H1 (cell line): Measurements from ENCODE around the gene GTPBP1. TPM values are rescaled to one million over a fixed set of nuclear protein-coding genes. Genes with fewer than 3 reads are reported as not detected.

Source experiments
- CTCF ChIA-PET: fragments of 300-600 bp; sonication (Branson Sonifier 250); formaldehyde crosslinking; loops from one replicate; lab custom pipeline; 2021; ENCODE audit not compliant: partially characterized antibody; lab: Charles Lee
- POLR2A ChIA-PET: fragments of 300-600 bp; sonication (Branson Sonifier 250); formaldehyde crosslinking; loops from one replicate; lab custom pipeline; 2021; ENCODE audit warnings: inconsistent platforms; ENCODE audit not compliant: partially characterized antibody; lab: Charles Lee
- DNase-seq, 2 experiments: peaks; one replicate each; pipeline versions ENCODE4 v3.0.0 to v3.0.0-alpha.2; 2010 to 2022; ENCODE audit warnings: low spot score in 2 of 2, low read depth in 1 of 2, mixed read lengths in 1 of 2
- FAIRE-seq: peaks from 2 replicates; lab custom pipeline; 2011; peaks lifted over from hg19 to GRCh38; lab: Jason Lieb, UNC
- H2AFZ ChIP-seq: 2 replicates; pipeline ENCODE4 v1.8.1; 2012; ENCODE audit warnings: low read length, inconsistent platforms
- H2AK5ac ChIP-seq: 2 replicates; pipeline ENCODE4 v1.6.1; 2013; ENCODE audit warnings: low read depth, low read length
- H2BK120ac ChIP-seq: replicated peaks from 2 replicates; pipeline ENCODE3; 2013; ENCODE audit warnings: low read depth, low read length, inconsistent platforms
- H2BK12ac ChIP-seq: 2 replicates; pipeline ENCODE4 v1.6.1; 2013; ENCODE audit warnings: low read depth, low read length
- H2BK15ac ChIP-seq: 2 replicates; pipeline ENCODE4 v1.6.1; 2013; ENCODE audit warnings: low read length
- H2BK20ac ChIP-seq: 2 replicates; pipeline ENCODE4 v1.6.1; 2013; ENCODE audit warnings: low read length
- H2BK5ac ChIP-seq: 2 replicates; pipeline ENCODE4 v1.6.1; 2013; ENCODE audit warnings: low read depth, low read length
- H3K14ac ChIP-seq: 2 replicates; pipeline ENCODE4 v1.6.1; 2013; ENCODE audit warnings: inconsistent platforms; ENCODE audit not compliant: insufficient read length
- H3K18ac ChIP-seq: 2 replicates; pipeline ENCODE4 v1.6.1; 2013; ENCODE audit warnings: low read length; ENCODE audit errors: extremely low read depth
- H3K23ac ChIP-seq: 2 replicates; pipeline ENCODE4 v1.6.1; 2013; ENCODE audit warnings: inconsistent platforms; ENCODE audit not compliant: insufficient read length
- H3K23me2 ChIP-seq: 2 replicates; pipeline ENCODE4 v1.6.1; 2013; ENCODE audit warnings: low read depth, low read length
- H3K27ac ChIP-seq: 2 replicates; pipeline ENCODE4 v1.6.1; 2011; ENCODE audit warnings: low read depth, low read length, inconsistent platforms
- H3K27me3 ChIP-seq, 4 experiments: replicated peaks in 1 of 4; 1 replicate in 1 of 4; 2 replicates in 3 of 4; pipeline versions ENCODE4 v1.6.1 to v1.8.1; 2011 to 2013; ENCODE audit warnings: low read length in 3 of 4, mild to moderate bottlenecking in 3 of 4, inconsistent platforms in 2 of 4, mixed read lengths in 2 of 4, moderate library complexity in 1 of 4; ENCODE audit not compliant: control insufficient read depth in 3 of 4, insufficient read depth in 3 of 4; ENCODE audit errors: extremely low read depth in 1 of 4
- H3K36me3 ChIP-seq, 4 experiments: 2 replicates each; pipeline versions ENCODE4 v1.6.1 to v1.8.1; 2011 to 2013; ENCODE audit warnings: mild to moderate bottlenecking in 4 of 4, low read length in 3 of 4, moderate library complexity in 2 of 4, control low read depth in 1 of 4, inconsistent platforms in 1 of 4; ENCODE audit not compliant: insufficient read depth in 4 of 4, control insufficient read depth in 2 of 4
- H3K4ac ChIP-seq: replicated peaks from 2 replicates; pipeline ENCODE3; 2013; ENCODE audit warnings: low read length, low read depth, mixed read lengths, inconsistent platforms; ENCODE audit not compliant: insufficient read length
- H3K4me1 ChIP-seq, 4 experiments: replicated peaks in 1 of 4; 1 replicate in 1 of 4; 2 replicates in 3 of 4; pipeline versions ENCODE4 v1.6.1 to v1.8.1; 2011 to 2013; ENCODE audit warnings: low read length in 3 of 4, inconsistent platforms in 2 of 4, mixed read lengths in 1 of 4; ENCODE audit not compliant: insufficient read depth in 4 of 4, control insufficient read depth in 3 of 4
- H3K4me2 ChIP-seq, 2 experiments: 2 replicates each; pipeline versions ENCODE4 v1.6.1 to v1.8.1; 2011 to 2013; ENCODE audit warnings: low read depth in 2 of 2, low read length in 2 of 2, control low read depth in 1 of 2, inconsistent platforms in 1 of 2, mild to moderate bottlenecking in 1 of 2; ENCODE audit not compliant: insufficient read depth in 1 of 2
- H3K4me3 ChIP-seq, 4 experiments: fragments of 200-600, 300-600 bp in 1 of 4; sonication (generic), shearing (Covaris generic), sonication (Bioruptor Twin) in 1 of 4; 2 replicates each; pipeline versions ENCODE4 v1.5.1 to v1.8.1; 2011 to 2016; ENCODE audit warnings: low read length in 4 of 4, low read depth in 3 of 4, control low read depth in 2 of 4, inconsistent platforms in 2 of 4, mild to moderate bottlenecking in 2 of 4, mixed read lengths in 1 of 4, moderate library complexity in 1 of 4; ENCODE audit not compliant: insufficient read depth in 2 of 4; ENCODE audit errors: extremely low read depth in 1 of 4
- H3K56ac ChIP-seq: replicated peaks from 2 replicates; pipeline ENCODE3; 2013; ENCODE audit warnings: low read depth, mild to moderate bottlenecking, mixed read lengths, low read length, inconsistent platforms; ENCODE audit not compliant: insufficient read length
- H3K79me1 ChIP-seq: 2 replicates; pipeline ENCODE4 v1.6.1; 2013; ENCODE audit warnings: low read depth, low read length, control low read depth
- H3K79me2 ChIP-seq, 2 experiments: 2 replicates each; pipeline versions ENCODE4 v1.6.1 to v1.8.1; 2012 to 2013; ENCODE audit warnings: low read length in 2 of 2, mild to moderate bottlenecking in 2 of 2, inconsistent platforms in 1 of 2; ENCODE audit not compliant: insufficient read depth in 2 of 2, control insufficient read depth in 1 of 2
- H3K9ac ChIP-seq, 4 experiments: replicated peaks in 1 of 4; 1 replicate in 1 of 4; 2 replicates in 3 of 4; pipeline versions ENCODE4 v1.6.1 to v1.8.1; 2011 to 2013; ENCODE audit warnings: low read depth in 3 of 4, low read length in 3 of 4, control low read depth in 2 of 4, mild to moderate bottlenecking in 2 of 4, moderate library complexity in 2 of 4, inconsistent platforms in 1 of 4; ENCODE audit errors: extremely low read depth in 1 of 4
- H3K9me3 ChIP-seq, 2 experiments: 2 replicates each; pipeline versions ENCODE4 v1.6.1 to v1.8.1; 2012 to 2013; ENCODE audit warnings: mild to moderate bottlenecking in 2 of 2, moderate library complexity in 2 of 2, control low read depth in 1 of 2, inconsistent platforms in 1 of 2, low read depth in 1 of 2, low read length in 1 of 2, mixed read lengths in 1 of 2; ENCODE audit not compliant: insufficient read depth in 2 of 2
- H4K20me1 ChIP-seq, 2 experiments: replicated peaks in 1 of 2; 2 replicates each; pipeline versions ENCODE3 to v1.8.1; 2011 to 2013; ENCODE audit warnings: inconsistent platforms in 2 of 2, low read length in 2 of 2, mild to moderate bottlenecking in 1 of 2; ENCODE audit not compliant: insufficient read depth in 2 of 2, control insufficient read depth in 1 of 2
- H4K5ac ChIP-seq: 2 replicates; pipeline ENCODE4 v1.6.1; 2013; ENCODE audit warnings: low read length, low read depth, mixed read lengths, inconsistent platforms; ENCODE audit not compliant: insufficient read length
- H4K8ac ChIP-seq: 2 replicates; pipeline ENCODE4 v1.8.0; 2013; ENCODE audit warnings: mild to moderate bottlenecking, moderate library complexity, low read length, inconsistent platforms; ENCODE audit not compliant: insufficient read depth; ENCODE audit errors: extremely low read depth
- H4K91ac ChIP-seq: replicated peaks from 2 replicates; pipeline ENCODE3; 2013; ENCODE audit warnings: low read length, mixed read lengths, inconsistent platforms; ENCODE audit not compliant: insufficient read length
- CTCF ChIP-seq, 3 experiments: IDR thresholded peaks; 1 replicate in 2 of 3; 2 replicates in 1 of 3; pipeline versions ENCODE4 v1.5.1 to v1.6.1; 2011; ENCODE audit warnings: low read length in 3 of 3, mild to moderate bottlenecking in 3 of 3, inconsistent platforms in 2 of 3, low read depth in 1 of 3, moderate library complexity in 1 of 3; ENCODE audit not compliant: insufficient read depth in 1 of 3; ENCODE audit errors: control extremely low read depth in 1 of 3
- POLR2AphosphoS5 ChIP-seq: IDR thresholded peaks from 2 replicates; pipeline ENCODE4 v1.6.1; 2011; ENCODE audit warnings: low read depth, low read length
- RAD21 ChIP-seq, 2 experiments: IDR thresholded peaks in 1 of 2; conservative IDR thresholded peaks in 1 of 2; 2 replicates each; pipeline ENCODE4 v1.6.1; 2011; ENCODE audit warnings: low read depth in 2 of 2, low read length in 2 of 2, improper control_type of control experiment in 1 of 2, inconsistent platforms in 1 of 2, mild to moderate bottlenecking in 1 of 2, moderate library complexity in 1 of 2
- RFX5 ChIP-seq: IDR thresholded peaks from 2 replicates; pipeline ENCODE4 v1.6.1; 2011; ENCODE audit warnings: low read depth, low read length, improper control_type of control experiment, borderline replicate concordance
- RXRA ChIP-seq: IDR thresholded peaks from 2 replicates; pipeline ENCODE4 v1.6.1; 2011; ENCODE audit warnings: low read depth, mild to moderate bottlenecking, low read length, moderate library complexity; ENCODE audit not compliant: insufficient read depth
- SP1 ChIP-seq: IDR thresholded peaks from 2 replicates; pipeline ENCODE4 v1.6.1; 2011; ENCODE audit warnings: low read depth, low read length
- WGBS, 2 experiments: shearing (Covaris generic) in 1 of 2; methylation state at CpG; one replicate each; pipeline versions ENCODE4 v1.1.6 to v1.1.7; 2013 to 2015; ENCODE audit warnings: low lambda C conversion rate in 2 of 2, mixed read lengths in 2 of 2, inconsistent platforms in 1 of 2, low coverage in 1 of 2, missing lambda C conversion rate in 1 of 2; ENCODE audit not compliant: insufficient replicate concordance in 2 of 2, insufficient coverage in 1 of 2, insufficient read length in 1 of 2; ENCODE audit errors: extremely low coverage in 1 of 2, missing lambda C conversion rate in 1 of 2; 5-methylcytosine and 5-hydroxymethylcytosine counted together
- polyA plus RNA-seq, 7 experiments: library from polyadenylated mRNA; depleted of rRNA in 3 of 7; stranded (reverse) in 5 of 7; unstranded in 2 of 7; fragments of >200 nt in 5 of 7; fragments of 200-250 nt in 2 of 7; gene quantifications; 1 replicate in 5 of 7; 2 replicates in 1 of 7; 4 replicates in 1 of 7; pipeline versions ENCODE4 v1.2.1 to v1.2.3, GENCODE V29; 2011 to 2013; ENCODE audit warnings: missing spikeins in 2 of 7, mixed read lengths in 2 of 7
- total RNA-seq: library from RNA; stranded (reverse); fragmentation: NEBNext Ultra II Directional; extraction: Animal tissue kit (Norgen Biotek cat#: 25700); gene quantifications from 2 replicates; pipeline ENCODE4 v1.2.1, GENCODE V29; 2021

Gene GTPBP1
- total and polyA plus RNA-seq, 2 of the 8 experiments (the other 6 are each of a cell fraction or from before 2014, with no cell fraction given) = 53.1 to 91.8 TPM

GRCh38 chr22:38733329-38733723 is 27.6 kb downstream of the GTPBP1 start:
- no peak overlapping the region for H3K56ac ChIP-seq
- H3K9ac ChIP-seq = no peak overlapping the region
- WGBS, 2 experiments = 89% methylated on average over 4 of the region's 4 CpGs; no CpG with 5 or more reads in 1 of the 2 experiments
- H2BK12ac ChIP-seq = no peak overlapping the region
- no peaks in the 10 kb centered on the region for H3K23me2 ChIP-seq
- DNase-seq = peak in 1 of 2 experiments; percentile 80
- H3K18ac ChIP-seq = no peak overlapping the region
- ChIA-PET POLR2A (interaction anchor here (0.8 to 13.2 kb wide), 7 partner anchors 8 to 52 kb away, joined by 3 to 112 read pairs (median 4); partner anchors contain the start of genes GTPBP1 and TOMM22), CTCF (interaction anchor here (0.6 to 11.1 kb wide), 21 partner anchors 9 to 236 kb away, joined by 3 to 124 read pairs (median 4); partner anchors contain the start of genes DNAL4, GTPBP1 and SUN2)
- H2BK120ac ChIP-seq = no peak overlapping the region
- no peak overlapping the region for H4K5ac ChIP-seq
- no peak overlapping the region for H2AK5ac ChIP-seq
- H3K79me2 ChIP-seq = no peaks in the 10 kb centered on the region
- no peak overlapping the region for H4K91ac ChIP-seq
- H3K27me3 ChIP-seq = no peaks in the 10 kb centered on the region
- no peak overlapping the region for H3K4me3 ChIP-seq
- no peaks in the 10 kb centered on the region for H3K4me1 ChIP-seq
- TF ChIP-seq POLR2AphosphoS5 (0 out of 2 replicates have a peak, but pooled peaks have one; percentile 14), SP1 (no peak), CTCF (IDR thresholded peaks at IDR 0.05; ENCODE audit: control extremely low read depth in 1 of 3, insufficient read depth in 1 of 3, low read depth in 1 of 3, low read length in 3 of 3) (peak; percentile 57 to 89 (median 70)), RAD21 (IDR thresholded peaks at IDR 0.05 in 1 of 2, conservative IDR thresholded peaks at IDR 0.05 in 1 of 2; ENCODE audit: low read depth in 2 of 2, low read length in 2 of 2) (peak; percentile 43 to 63), RFX5 (no peak), RXRA (no peak)
- TF ChIP-seq, all 59 proteins: peak for 3
- Histone ChIP-seq H3K9me3 (no peaks in the 10 kb centered on the region), H4K8ac (no peak overlapping the region), H4K20me1 (peaks cover 6 to 10% of the 10 kb centered on the region in 2 experiments), H2BK15ac (no peak overlapping the region), H2BK20ac (no peak overlapping the region), H3K14ac (no peak overlapping the region), H3K36me3 (peaks cover 14 to 42% (median 35%) of the 10 kb centered on the region in 4 experiments; a peak in 7 of 8 replicates), H3K4ac (no peak overlapping the region), H3K23ac (no peak overlapping the region), H2BK5ac (no peak overlapping the region), H3K27ac (no peak overlapping the region), H2AFZ (no peak overlapping the region), H3K4me2 (no peak overlapping the region), H3K79me1 (no peaks in the 10 kb centered on the region)
- FAIRE-seq = no peak
